NCI-H748 treated with DMSO at 0.1 percent for 48 hours (cell line): ENCODE results near the gene CNST.
"Not testable (repeated sequence)": the region's sequence is repeated elsewhere in the genome, so short reads cannot be mapped to it uniquely, and the experiment has no call there.

Source experiments
- DNase-seq: peaks from one replicate; lab custom pipeline; 2025; lab: John Stamatoyannopoulos, UW

Gene CNST

DNA sequence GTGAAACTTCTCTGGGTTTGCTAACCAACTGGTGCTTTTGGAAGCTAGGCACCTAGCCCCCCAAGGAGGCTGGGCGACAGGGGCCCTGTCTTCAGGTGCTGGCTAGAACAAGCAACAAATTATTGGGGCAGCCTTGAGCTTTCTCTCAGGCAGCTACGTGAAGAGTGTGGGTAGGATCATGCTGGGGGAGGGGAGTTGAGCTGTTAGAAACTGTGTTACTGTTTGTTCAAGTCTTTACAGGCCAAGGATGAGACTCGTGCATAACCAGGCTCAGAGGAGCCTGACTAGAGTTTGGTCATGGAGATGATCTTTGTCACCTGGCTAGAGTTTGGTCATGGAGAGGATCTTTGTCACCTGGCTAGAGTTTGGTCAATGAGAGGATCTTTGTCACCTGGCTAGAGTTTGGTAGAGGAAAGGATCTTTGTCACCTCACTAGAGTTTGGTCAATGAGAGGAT, 145.3 kb downstream of the CNST start:
- DNase-seq = no peak

DNA sequence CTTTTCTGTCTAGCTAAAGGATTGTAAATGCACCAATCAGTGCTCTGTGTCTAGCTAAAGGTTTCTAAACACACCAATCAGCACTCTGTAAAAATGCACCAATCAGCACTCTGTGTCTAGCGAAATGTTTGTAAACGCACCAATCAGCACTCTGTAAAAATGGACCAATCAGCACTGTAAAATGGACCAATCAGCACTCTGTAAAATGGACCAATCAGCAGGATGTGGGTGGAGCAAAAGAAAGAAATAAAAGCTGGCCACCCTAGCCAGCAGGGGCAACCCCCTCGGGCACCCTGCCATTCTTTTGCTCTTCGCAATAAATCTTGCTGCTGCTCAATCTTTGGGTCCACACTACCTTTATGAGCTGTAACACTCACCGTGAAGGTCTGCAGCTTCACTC, 146.2 kb downstream of the CNST start:
- not testable (repeated sequence) for DNase-seq
